PC-3 (cell line): ENCODE measurements around the gene CT45A3.
"Not testable (repeated sequence)": the region's sequence is repeated elsewhere in the genome, so short reads cannot be mapped to it uniquely, and the experiment has no call there.

Source experiments
- CTCF ChIP-seq: fragments of 300-600 bp; sonication (generic); conservative IDR thresholded peaks from 2 replicates; pipeline ENCODE4 v1.5.1; 2017; ENCODE audit warnings: antibody characterized with exemption, low read depth, mild to moderate bottlenecking, low read length
- EZH2 ChIP-seq: fragments of 300-600 bp; sonication (generic); IDR thresholded peaks from one replicate; pipeline ENCODE4 v1.6.1; 2017; ENCODE audit warnings: antibody characterized with exemption, mild to moderate bottlenecking, low read length; ENCODE audit not compliant: unreplicated experiment

DNA sequence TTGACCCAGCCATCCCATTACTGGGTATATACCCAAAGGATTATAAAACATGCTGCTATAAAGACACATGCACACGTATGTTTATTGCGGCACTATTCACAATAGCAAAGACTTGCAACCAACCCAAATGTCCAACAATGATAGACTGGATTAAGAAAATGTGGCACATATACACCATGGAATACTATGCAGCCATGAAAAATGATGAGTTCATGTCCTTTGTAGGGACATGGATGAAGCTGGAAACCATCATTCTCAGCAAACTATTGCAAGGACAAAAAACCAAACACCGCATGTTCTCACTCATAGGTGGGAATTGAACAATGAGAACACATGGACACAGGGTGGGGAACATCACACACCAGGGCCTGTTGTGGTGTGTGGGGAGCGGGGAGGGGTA, 23.3 kb downstream of the CT45A3 start:
- not testable (repeated sequence) for TF ChIP-seq CTCF, EZH2
